CD4-positive, alpha-beta T cell treated with Interleukin-1 beta for 1 hour (primary cell): ENCODE measurements around the gene IFNL4.
A peak's percentile ranks its signal among the peaks of the same experiment; 100 is the strongest.
"Not testable (repeated sequence)": the region's sequence is repeated elsewhere in the genome, so short reads cannot be mapped to it uniquely, and the experiment has no call there.

ENCODE experiments used
- DNase-seq, 2 donors: peaks; one replicate each; pipeline ENCODE4 v3.0.0-alpha.2; 2020 to 2022

IFNL4 gene

DNA sequence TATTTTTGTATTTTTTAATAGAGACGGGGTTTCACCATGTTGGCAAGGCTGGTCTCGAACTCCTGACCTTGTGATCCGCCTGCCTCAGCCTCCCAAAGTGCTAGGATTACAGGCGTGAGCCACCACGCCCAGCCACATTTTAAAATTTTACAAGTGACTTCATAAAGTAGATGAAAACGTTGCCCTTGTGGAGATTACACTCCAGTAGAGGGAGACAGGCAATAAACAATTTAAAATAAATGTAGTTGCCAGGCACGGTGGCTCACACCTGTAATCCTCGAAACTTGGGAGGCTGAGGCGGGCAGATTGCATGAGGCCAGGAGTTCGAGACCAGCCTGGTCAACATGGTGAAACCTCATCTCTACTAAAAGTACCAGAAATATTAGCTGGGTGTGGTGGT is 29.5 kb downstream of the IFNL4 start:
- DNase-seq = not testable (repeated sequence)

DNA sequence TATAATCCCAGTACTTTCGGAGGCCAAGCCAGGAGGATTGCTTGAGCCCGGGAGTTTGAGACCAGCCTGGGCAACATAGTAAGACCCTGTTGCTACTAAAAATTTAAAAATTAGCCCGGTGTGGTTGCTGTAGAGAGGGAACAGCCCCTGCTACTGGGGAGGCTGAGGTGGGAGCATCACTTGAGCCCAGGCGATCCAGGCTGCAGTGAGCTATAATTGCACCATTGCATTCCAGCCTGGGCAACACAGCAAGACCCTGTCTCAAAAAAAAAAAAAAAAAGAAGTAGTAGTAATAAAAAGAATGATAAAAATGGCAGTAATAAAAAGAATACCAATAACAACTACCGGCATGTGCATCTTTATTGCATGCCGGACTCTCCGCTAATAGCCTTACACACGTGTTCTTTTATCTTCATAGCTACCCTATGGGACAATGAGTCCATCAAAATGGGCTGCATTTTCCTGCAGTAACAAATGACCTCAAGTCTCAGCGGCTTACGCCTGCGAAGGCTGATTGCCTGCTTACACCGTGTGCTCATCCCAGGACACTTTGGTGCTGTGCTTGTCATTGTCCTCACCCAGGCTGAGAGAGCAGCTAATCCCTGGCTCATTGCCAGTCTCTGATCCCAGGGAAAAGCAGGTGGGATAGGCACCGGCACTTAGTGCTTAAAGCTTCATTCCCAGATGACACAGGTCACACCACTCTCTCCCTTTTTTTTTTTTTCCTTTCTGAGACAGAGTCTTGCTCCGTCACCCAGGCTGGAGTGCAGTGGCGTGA is 30.2 kb downstream of the IFNL4 start:
- no peak for DNase-seq

- no peak for DNase-seq
Measured at GRCh38 chr19:39217094-39217493, 31.6 kb downstream of the IFNL4 start.

DNA sequence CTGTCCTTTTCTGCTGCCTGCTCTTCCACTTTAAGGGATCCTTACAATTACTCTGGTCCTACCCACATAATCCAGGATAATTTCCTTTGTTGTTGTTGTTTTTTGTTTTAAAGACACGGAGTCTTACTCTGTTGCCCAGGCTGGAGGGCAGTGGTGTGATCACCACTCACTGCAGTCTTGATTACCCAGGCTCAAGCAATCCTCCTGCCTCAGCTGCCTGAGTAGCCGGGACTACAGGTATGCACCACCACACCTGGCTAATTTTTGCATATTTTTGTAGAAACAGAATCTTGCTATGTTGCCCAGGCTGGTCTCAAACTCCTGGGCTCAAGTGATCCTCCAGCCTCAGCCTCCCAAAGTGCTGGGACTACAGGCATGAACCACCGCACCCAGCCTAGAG is 33.3 kb downstream of the IFNL4 start:
- not testable (repeated sequence) for DNase-seq

DNA sequence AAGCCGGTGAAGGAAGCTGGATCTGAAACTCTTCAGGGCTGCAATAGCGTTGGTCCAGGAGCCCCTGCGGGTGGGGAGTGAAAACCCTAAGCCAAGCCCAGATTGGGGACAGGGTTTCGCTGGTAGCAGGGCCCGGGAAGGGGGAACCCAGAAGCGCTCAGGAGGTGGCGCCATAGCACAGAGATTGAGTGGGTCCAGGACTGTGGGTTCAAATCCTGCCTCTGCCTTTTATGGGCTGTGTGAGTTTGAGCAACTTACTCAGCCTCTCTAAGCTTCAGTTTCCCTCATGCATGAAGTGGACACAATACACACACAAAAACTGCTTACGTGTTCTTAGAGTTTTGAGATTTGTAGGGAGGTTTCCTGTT is 36.3 kb downstream of the IFNL4 start:
- DNase-seq = peak; percentile 48 to 71

DNA sequence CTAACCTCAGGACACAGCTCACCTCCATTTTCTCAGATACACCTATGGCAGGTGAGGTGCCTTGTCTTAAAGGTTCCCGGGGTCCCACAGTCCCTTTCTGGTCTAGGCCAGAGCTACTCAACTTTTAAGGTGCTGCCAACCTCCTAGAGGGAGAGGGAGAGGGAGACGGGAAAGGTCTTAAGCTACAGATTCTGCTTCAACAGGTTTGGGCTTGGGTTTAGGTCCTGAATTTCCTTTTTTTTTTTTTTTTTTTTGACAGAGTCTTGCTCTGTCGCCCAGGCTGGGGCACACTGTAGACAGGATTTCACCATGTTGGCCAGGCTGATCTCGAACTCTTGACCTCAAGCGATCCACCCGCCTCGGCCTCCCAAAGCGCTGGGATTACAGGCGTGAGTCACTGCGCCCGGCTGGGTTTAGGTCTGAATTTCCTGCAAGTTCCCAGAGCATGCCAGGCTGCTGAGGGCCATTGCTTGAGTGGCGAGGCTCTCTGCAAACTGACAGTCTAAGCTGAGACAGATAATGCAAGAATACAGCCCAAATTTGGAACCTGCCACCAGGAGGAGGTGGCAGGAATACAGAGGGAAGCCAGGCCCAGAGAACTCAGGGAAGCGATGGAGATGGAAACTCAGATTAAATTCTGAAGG is 36.8 kb downstream of the IFNL4 start:
- DNase-seq = no peak

DNA sequence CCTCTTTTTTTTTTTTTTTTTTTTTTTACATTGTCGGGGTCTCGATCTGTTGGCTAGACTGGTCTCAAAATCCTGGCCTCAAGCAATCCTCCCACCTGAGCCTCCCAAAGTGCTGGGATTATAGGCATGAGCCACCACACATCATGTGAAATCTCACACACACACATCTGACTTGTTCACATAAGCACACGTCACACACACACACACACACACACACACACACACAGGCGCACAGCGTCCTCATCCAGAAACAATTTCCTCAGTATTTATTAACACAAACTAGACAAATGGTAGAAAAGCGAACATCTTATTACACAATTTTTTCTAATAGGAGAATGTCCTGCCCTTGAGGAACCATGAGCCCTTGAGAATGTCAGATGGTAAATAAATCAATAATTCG is 39.5 kb downstream of the IFNL4 start:
- DNase-seq = no peak

DNA sequence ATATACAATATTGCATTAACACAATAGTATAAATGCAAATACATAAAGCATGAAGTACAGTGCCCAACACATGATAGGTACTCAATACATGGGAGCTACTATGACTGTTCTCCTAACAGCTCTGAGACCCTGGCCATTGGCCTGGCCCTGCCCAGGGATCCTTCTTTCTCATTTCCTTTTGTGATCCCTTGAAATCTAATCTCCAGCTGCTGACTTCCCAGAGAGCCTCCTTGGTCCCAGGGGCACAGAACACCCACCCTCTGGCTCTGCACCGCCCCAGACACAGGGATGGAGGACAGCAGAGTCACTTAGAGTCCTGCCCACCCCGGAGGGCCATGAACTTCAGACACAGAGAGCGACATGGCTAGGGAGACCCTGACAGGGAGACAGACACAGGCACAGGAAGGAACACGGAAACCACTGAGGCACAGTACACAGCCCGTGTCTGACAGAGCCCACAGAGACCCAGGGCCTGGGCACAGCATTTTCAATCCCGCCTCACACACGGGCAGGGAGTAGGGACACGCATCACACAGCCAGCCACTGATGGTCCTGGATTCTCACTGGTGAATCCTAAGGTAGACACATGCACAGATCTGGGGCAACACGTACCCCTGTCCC is 40.4 kb downstream of the IFNL4 start:
- DNase-seq = no peak

GRCh38 chr19:39207293-39207836 is 41.3 kb downstream of the IFNL4 start:
- no peak for DNase-seq

- no peak for DNase-seq
Measured at GRCh38 chr19:39206122-39206521, 42.5 kb downstream of the IFNL4 start.

- DNase-seq = no peak
Measured at GRCh38 chr19:39205449-39205764, 43.2 kb downstream of the IFNL4 start.

DNA sequence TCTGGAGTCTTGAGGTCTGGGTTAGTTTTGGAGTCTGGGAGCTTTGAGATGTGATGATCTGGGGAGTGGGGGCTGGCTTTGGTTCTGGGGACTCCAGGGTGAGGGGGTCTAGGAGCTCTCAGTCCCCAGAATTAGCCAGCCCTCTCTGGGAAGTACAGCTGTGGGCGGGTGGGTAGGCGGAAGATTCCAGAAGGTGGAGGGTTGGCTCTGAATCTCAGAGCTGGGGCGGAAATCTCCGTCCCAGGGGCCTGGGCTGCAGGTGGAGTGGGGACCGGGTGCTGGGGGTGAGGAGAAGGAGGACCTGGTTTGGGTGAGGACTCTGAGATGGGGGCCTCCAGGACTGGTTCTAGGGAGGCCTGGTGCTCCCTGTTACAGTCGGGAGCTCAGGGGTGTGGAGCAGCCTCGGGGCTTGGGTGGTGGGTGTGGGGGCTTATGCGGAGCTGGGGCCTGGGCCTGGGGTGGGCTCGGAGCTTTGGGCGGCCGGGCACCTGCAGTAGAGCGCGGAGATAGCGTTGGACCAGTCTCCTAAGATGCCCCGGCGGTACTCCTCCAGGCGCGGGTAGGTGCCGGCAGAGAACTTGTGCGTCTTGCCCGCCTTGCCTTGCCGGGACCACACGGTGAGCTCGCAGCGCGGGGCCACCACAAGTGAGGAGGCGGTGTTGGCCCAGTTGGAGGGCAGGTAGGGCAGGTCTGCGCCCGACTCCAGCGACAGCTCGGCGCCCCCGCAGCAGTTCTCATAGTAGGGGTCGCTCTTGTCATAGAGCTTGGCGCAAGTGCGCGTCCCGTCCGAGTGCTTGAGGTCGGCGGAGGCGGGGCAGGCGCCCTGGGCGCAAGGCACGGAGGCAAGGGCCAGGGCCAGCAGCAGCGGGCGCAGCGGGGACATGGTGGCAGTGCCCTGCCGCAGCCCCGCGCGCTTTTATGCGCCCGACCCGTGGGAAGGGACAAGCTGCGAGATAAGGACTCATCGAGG is 45.0 kb downstream of the IFNL4 start, which contains the start of gene SYCN:
SYCN (minus strand) TSS at position 892 of the 970 bp plus-strand sequence; CDS start at position 883, 9 bp downstream.
- DNase-seq = no peak

GRCh38 chr19:39202998-39203355 is 45.7 kb downstream of the IFNL4 start:
- DNase-seq = no peak

DNA sequence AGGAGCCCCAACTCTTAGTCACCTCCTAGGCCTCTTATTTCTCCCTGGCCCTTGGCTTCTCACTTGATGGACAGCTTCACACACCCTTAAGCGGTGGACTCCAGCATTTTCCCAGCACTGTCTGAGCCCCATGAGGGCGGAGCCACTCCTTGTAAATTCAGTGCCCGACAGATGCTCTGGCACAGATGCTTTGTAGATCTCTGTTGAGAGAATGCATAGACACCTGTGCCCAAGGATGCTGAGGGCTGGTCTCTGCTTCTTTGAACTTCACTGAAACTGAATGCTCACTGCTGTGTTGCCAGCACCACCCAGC is 47.9 kb downstream of the IFNL4 start:
- no peak for DNase-seq

DNA sequence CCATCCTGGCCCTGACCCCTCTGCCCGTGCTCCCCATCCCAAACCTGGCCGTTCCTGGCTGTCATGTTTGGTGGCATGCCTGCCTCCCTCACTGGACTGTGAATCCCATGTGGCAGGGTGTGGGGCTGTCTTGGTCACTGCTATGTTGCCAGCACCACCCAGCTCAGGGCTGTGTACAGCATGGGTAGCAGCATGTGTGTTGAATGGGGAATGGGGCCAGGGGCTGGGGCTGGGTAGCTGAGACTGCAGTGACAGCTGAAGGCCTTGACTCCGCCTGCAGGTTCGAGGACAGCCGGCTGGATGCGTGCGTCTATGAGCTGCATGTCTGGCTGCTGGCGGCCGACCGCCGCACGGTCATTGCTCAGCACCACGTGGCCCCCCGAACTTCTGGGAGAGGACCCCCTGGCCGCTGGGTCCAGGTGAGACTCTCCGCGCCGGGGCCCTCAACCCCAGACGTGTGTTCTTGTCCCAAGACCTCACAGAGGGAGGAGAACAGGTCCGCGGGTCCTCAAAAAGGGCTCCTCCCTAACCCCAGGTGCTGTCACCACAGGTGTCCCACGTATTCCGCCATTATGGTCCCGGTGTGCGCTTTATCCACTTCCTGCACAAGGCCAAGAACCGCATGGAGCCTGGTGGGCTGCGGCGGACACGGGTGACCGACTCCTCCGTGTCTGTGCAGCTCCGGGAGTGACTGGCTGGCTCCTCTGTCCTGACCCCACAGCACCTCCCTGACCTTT is 48.4 kb downstream of the IFNL4 start:
- no peak for DNase-seq

DNA sequence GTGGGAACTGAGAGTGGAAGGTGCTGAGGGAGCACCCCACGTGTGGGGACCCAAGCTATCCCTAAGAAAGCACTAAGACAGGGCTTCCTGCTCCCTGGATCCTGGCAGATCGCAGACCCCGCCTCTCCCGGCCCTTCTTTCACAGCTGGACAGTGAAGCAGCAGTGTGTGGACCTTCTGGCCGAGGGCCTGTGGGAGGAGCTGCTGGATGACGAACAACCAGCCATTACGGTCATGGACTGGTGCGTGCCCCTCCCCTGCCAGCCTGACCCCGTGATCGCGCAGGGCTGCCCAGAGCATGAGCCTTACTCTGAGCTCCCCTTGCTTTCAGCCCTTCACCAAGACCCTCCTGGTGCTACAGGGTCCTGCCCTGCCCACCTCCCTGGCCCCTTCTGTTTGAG is 49.6 kb downstream of the IFNL4 start:
- no peak for DNase-seq

DNA sequence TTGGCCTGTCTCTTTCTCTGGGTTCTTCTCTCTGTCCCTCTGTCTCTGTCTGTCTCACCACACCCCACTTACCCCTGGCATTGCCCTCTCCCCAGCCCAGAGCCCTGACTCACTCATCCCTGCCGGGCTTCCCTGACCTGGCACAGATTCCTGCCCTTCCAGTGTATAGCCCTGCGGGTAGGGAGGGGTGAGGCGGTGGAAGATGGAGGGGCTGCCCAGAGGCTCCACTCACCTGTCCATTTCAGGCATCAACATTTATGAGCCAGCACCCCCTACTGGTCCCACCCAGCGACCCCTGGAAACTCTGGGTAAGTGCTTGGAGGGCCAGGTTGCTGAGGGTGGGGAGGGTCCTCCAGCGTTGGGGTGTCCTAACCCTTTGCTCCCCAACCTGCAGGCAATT is 50.8 kb downstream of the IFNL4 start:
- no peak for DNase-seq

DNA sequence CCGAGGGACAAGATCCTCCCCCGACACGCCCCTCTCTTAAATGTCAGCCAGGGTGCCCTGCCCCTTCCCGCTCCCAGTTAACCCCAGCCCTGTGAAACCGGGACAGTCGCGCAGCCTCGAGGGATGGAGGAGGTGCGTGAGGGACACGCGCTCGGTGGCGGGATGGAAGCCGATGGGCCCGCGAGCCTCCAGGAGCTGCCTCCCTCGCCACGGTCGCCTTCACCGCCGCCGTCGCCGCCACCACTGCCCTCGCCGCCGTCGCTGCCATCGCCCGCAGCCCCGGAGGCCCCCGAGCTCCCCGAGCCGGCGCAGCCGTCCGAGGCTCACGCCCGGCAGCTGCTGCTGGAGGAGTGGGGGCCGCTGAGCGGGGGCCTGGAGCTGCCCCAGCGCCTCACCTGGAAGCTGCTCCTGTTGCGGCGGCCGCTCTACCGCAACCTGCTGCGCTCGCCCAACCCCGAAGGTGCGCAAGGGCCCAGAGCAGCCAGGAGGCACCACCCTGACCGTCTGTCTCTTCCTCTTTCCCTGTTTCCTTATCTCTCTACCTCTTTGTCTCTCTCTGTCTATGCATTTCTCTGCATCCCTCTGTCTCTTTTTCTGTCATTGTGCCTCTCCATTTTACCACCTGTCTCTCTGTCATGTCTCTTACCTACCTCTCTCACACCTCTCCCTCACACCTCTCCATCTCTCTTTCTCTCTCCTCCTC is 51.6 kb downstream of the IFNL4 start, which contains the start of gene NCCRP1:
NCCRP1 (plus strand) TSS at position 105 of the 703 bp plus-strand sequence; CDS start at position 124, 19 bp downstream.
- no peak for DNase-seq

GRCh38 chr19:39196320-39196719 is 52.3 kb downstream of the IFNL4 start:
- no peak for DNase-seq
